HepG2 (cell line): ENCODE results near the gene NCKAP5L. TPM values are rescaled to one million over a fixed set of nuclear protein-coding genes. Genes with fewer than 3 reads are reported as not detected.

Source experiments
- ATAC-seq: fragments of 200-7000 bp; cut with Tn5 transposase; 3 replicates; pipeline ENCODE4 v1.9.1; 2020; ENCODE audit warnings: mild to moderate bottlenecking, moderate library complexity
- BruUV-seq: library from RNA; stranded (reverse); fragments of 400-500 nt; replicated peaks from 2 replicates; lab custom pipeline; 2021; lab: Mats Ljungman, UMichigan
- CTCF ChIA-PET: fragments of 300-600 bp; formaldehyde crosslinking; extraction: SDS; loops from one replicate; lab custom pipeline; 2021; ENCODE audit warnings: low total read pairs, inconsistent platforms, low intra/inter-chr PET ratio; lab: Yijun Ruan, JAX
- POLR2A ChIA-PET: fragments of 350-600 bp; sonication (Branson Sonifier 250); formaldehyde crosslinking; loops from one replicate; lab custom pipeline; 2020; ENCODE audit warnings: antibody characterized with exemption, inconsistent platforms; lab: Yijun Ruan, JAX
- DNase-seq: peaks from one replicate; pipeline ENCODE4 v3.0.0-alpha.2; 2015; ENCODE audit warnings: low spot score
- FAIRE-seq: peaks from 3 replicates; lab custom pipeline; 2011; peaks lifted over from hg19 to GRCh38; lab: Jason Lieb, UNC
- H2AFZ ChIP-seq: one replicate; pipeline ENCODE4 v1.6.1; 2011; ENCODE audit warnings: low read length, inconsistent platforms
- H3K27ac ChIP-seq: fragments of 300-600 bp; 3 replicates; pipeline ENCODE4 v1.8.0; 2011; ENCODE audit warnings: mixed run types, mild to moderate bottlenecking, mixed read lengths, low read length, inconsistent platforms; ENCODE audit not compliant: insufficient read depth; ENCODE audit errors: extremely low read length
- H3K27me3 ChIP-seq, 2 experiments: fragments of 200-600 bp in 1 of 2; 2 replicates in 1 of 2; 3 replicates in 1 of 2; pipeline versions ENCODE4 v1.6.0 to v1.8.0; 2011; ENCODE audit warnings: low read length in 2 of 2, mild to moderate bottlenecking in 2 of 2, moderate library complexity in 2 of 2, inconsistent platforms in 1 of 2; ENCODE audit not compliant: insufficient read depth in 2 of 2, control insufficient read depth in 1 of 2
- H3K36me3 ChIP-seq, 2 experiments: fragments of 200-600 bp in 1 of 2; replicated peaks in 1 of 2; 2 replicates in 1 of 2; 3 replicates in 1 of 2; pipeline versions ENCODE4 v1.5.1 to v1.8.0; 2011; ENCODE audit warnings: low read length in 2 of 2, inconsistent platforms in 1 of 2; ENCODE audit not compliant: insufficient read depth in 2 of 2, control insufficient read depth in 1 of 2
- H3K4me1 ChIP-seq: 2 replicates; pipeline ENCODE4 v1.5.1; 2012; ENCODE audit warnings: low read length, inconsistent platforms; ENCODE audit not compliant: insufficient read depth
- H3K4me2 ChIP-seq: 2 replicates; pipeline ENCODE4 v1.6.0; 2011; ENCODE audit warnings: low read depth, low read length, inconsistent platforms
- H3K4me3 ChIP-seq, 3 experiments: fragments of 200-600 bp in 1 of 3; sonication (generic), shearing (Covaris generic) in 1 of 3; replicated peaks in 1 of 3; 2 replicates each; pipeline ENCODE4 v1.5.1; 2011 to 2016; ENCODE audit warnings: low read length in 3 of 3, inconsistent platforms in 2 of 3, low read depth in 2 of 3, mild to moderate bottlenecking in 2 of 3, control low read depth in 1 of 3, mixed read lengths in 1 of 3; ENCODE audit not compliant: insufficient read depth in 1 of 3
- H3K79me2 ChIP-seq: one replicate; pipeline ENCODE4 v1.6.1; 2011; ENCODE audit warnings: low read length, inconsistent platforms; ENCODE audit not compliant: insufficient read depth
- H3K9ac ChIP-seq: 2 replicates; pipeline ENCODE4 v1.6.0; 2011; ENCODE audit warnings: mild to moderate bottlenecking, low read depth, low read length, inconsistent platforms; ENCODE audit not compliant: insufficient read depth
- H3K9me3 ChIP-seq: 2 replicates; pipeline ENCODE4 v1.5.1; 2012; ENCODE audit warnings: mild to moderate bottlenecking, low read length
- H4K20me1 ChIP-seq: 2 replicates; pipeline ENCODE4 v1.6.0; 2011; ENCODE audit warnings: inconsistent platforms, mild to moderate bottlenecking, low read length, moderate library complexity; ENCODE audit not compliant: insufficient read depth
- ELF1 ChIP-seq: sonication (generic); formaldehyde crosslinking; IDR thresholded peaks from 2 replicates; pipeline ENCODE4 v1.4.0; 2020; ENCODE audit warnings: missing genetic modification reagents
- HES4 ChIP-seq: sonication (generic); formaldehyde crosslinking; IDR thresholded peaks from 2 replicates; pipeline ENCODE4 v1.9.0; 2021; ENCODE audit warnings: mild to moderate bottlenecking, missing genetic modification reagents, borderline replicate concordance
- MTERF4 ChIP-seq: sonication (generic); formaldehyde crosslinking; IDR thresholded peaks from 2 replicates; pipeline ENCODE4 v1.8.0; 2023; ENCODE audit warnings: mild to moderate bottlenecking, missing genetic modification reagents
- NFKBIZ ChIP-seq: IDR thresholded peaks from 2 replicates; pipeline ENCODE4 v1.6.1; 2018; ENCODE audit warnings: missing genetic modification reagents, missing compliant biosample characterization
- PATZ1 ChIP-seq: sonication (generic); formaldehyde crosslinking; IDR thresholded peaks from 2 replicates; pipeline ENCODE4 v1.4.0; 2020; ENCODE audit warnings: missing genetic modification reagents
- RCOR2 ChIP-seq: IDR thresholded peaks from 2 replicates; pipeline ENCODE4 v1.6.1; 2016; ENCODE audit warnings: missing biosample characterization, missing genetic modification reagents
- RNF219 ChIP-seq: sonication (generic); formaldehyde crosslinking; IDR thresholded peaks from 2 replicates; pipeline ENCODE4 v1.5.0; 2020; ENCODE audit warnings: mild to moderate bottlenecking, missing genetic modification reagents
- RORA ChIP-seq: sonication (generic); formaldehyde crosslinking; IDR thresholded peaks from 2 replicates; pipeline ENCODE4 v1.5.0; 2020; ENCODE audit warnings: mild to moderate bottlenecking, missing genetic modification reagents, moderate library complexity
- TAF1 ChIP-seq: sonication (generic); formaldehyde crosslinking; IDR thresholded peaks from 2 replicates; pipeline ENCODE4 v1.4.0; 2020; ENCODE audit warnings: missing genetic modification reagents
- TEAD3 ChIP-seq: optimal IDR thresholded peaks from 2 replicates; pipeline ENCODE3; 2016; ENCODE audit warnings: borderline replicate concordance
- ZNF225 ChIP-seq: sonication (generic); formaldehyde crosslinking; IDR thresholded peaks from 2 replicates; pipeline ENCODE4 v1.4.0; 2020; ENCODE audit warnings: mild to moderate bottlenecking, missing genetic modification reagents
- ZNF720 ChIP-seq: sonication (generic); formaldehyde crosslinking; IDR thresholded peaks from 2 replicates; pipeline ENCODE4 v1.4.0; 2020; ENCODE audit warnings: missing genetic modification reagents
- ZNF879 ChIP-seq: sonication (generic); formaldehyde crosslinking; IDR thresholded peaks from 2 replicates; pipeline ENCODE4 v1.8.1; 2023; ENCODE audit warnings: missing genetic modification reagents
- WGBS: methylation state at CpG from one replicate; pipeline ENCODE4 v1.1.6; 2017; ENCODE audit warnings: low lambda C conversion rate; 5-methylcytosine and 5-hydroxymethylcytosine counted together
- in situ Hi-C: cut with HindIII; loops from 2 replicates; pipeline ENCODE4 v1.10.0; 2017; ENCODE audit warnings: low pct_unique_long_range_greater_than_20kb; ENCODE audit not compliant: extremely low pct_ligation_motif_present
- intact Hi-C: fragments of 100-400 bp; cut with micrococcal nuclease; formaldehyde crosslinking; loops from one replicate; pipeline ENCODE4 v1.10.0; 2022; ENCODE audit not compliant: unreplicated experiment
- polyA plus RNA-seq, 8 experiments: library from polyadenylated mRNA; depleted of rRNA in 3 of 8; stranded (reverse) in 7 of 8; unstranded in 1 of 8; fragments of >200 nt; fragmentation: Illumina TruSeq in 4 of 8; extraction: Trizol in 4 of 8; gene quantifications; 2 replicates each; pipeline versions ENCODE4 v1.2.1 to v1.2.3, GENCODE V29; 2011 to 2016; ENCODE audit warnings: low read depth in 4 of 8, missing spikeins in 1 of 8, mixed read lengths in 1 of 8; ENCODE audit not compliant: insufficient read depth in 1 of 8
- total RNA-seq, 5 experiments: library from RNA; depleted of rRNA; stranded (reverse); fragments of >200 nt; fragmentation: Illumina TruSeq; extraction: Trizol; gene quantifications; 2 replicates each; pipeline ENCODE4 v1.2.3, GENCODE V29; 2016; ENCODE audit warnings: low read depth in 1 of 5
- TF ChIP-seq, protein P1 (sequence below): sonication (generic); formaldehyde crosslinking; IDR thresholded peaks from 2 replicates; pipeline ENCODE4 v1.5.1; 2020; ENCODE audit warnings: missing genetic modification reagents, mild to moderate bottlenecking, borderline replicate concordance
- TF ChIP-seq, protein P2 (sequence below): IDR thresholded peaks from 2 replicates; pipeline ENCODE4 v1.6.1; 2012; ENCODE audit warnings: inconsistent platforms

Gene NCKAP5L
- total and polyA plus RNA-seq, 2 of the 13 experiments (the other 11 are each of a cell fraction or from before 2014, with no cell fraction given), result 4.1 to 9.0 TPM

GRCh38 chr12:49795654-49796105, 32.5 kb downstream of the NCKAP5L start:
- no peaks in the 10 kb centered on the region for H4K20me1 ChIP-seq
- H3K4me2 ChIP-seq, result no peak overlapping the region
- BruUV-seq, result no TSS peak
- H2AFZ ChIP-seq, result no peak overlapping the region
- in situ Hi-C loops, result no loop called here
- no peaks in the 10 kb centered on the region for H3K27me3 ChIP-seq
- CTCF ChIA-PET, result no interaction called here
- TF ChIP-seq, protein P1, sequence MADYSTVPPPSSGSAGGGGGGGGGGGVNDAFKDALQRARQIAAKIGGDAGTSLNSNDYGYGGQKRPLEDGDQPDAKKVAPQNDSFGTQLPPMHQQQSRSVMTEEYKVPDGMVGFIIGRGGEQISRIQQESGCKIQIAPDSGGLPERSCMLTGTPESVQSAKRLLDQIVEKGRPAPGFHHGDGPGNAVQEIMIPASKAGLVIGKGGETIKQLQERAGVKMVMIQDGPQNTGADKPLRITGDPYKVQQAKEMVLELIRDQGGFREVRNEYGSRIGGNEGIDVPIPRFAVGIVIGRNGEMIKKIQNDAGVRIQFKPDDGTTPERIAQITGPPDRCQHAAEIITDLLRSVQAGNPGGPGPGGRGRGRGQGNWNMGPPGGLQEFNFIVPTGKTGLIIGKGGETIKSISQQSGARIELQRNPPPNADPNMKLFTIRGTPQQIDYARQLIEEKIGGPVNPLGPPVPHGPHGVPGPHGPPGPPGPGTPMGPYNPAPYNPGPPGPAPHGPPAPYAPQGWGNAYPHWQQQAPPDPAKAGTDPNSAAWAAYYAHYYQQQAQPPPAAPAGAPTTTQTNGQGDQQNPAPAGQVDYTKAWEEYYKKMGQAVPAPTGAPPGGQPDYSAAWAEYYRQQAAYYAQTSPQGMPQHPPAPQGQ, result no peak
- TF ChIP-seq RCOR2 (CRISPR knock-in tag) (no peak), TAF1 (CRISPR knock-in tag) (no peak), RNF219 (CRISPR knock-in tag) (no peak), ELF1 (CRISPR knock-in tag) (no peak), MTERF4 (CRISPR knock-in tag) (no peak), HES4 (CRISPR knock-in tag) (no peak), NFKBIZ (CRISPR knock-in tag) (no peak), TEAD3 (CRISPR knock-in tag) (no peak), ZNF225 (CRISPR knock-in tag) (no peak), ZNF879 (no peak), ZNF720 (CRISPR knock-in tag) (no peak), RORA (CRISPR knock-in tag) (no peak), PATZ1 (no peak)
- TF ChIP-seq, protein P2, sequence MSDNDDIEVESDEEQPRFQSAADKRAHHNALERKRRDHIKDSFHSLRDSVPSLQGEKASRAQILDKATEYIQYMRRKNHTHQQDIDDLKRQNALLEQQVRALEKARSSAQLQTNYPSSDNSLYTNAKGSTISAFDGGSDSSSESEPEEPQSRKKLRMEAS, result no peak
- no peak overlapping the region for H3K9ac ChIP-seq
- no peak overlapping the region for H3K4me3 ChIP-seq
- H3K79me2 ChIP-seq, result no peaks in the 10 kb centered on the region
- H3K9me3 ChIP-seq, result no peaks in the 10 kb centered on the region
- intact Hi-C loops, result no loop called here
- DNase-seq (no peak), ATAC-seq (no peak), FAIRE-seq (no peak)
- 92% methylated on average over 12 of the region's 12 CpGs for WGBS
- H3K36me3 ChIP-seq, result peaks cover 8 to 31% of the 10 kb centered on the region in 2 experiments
- POLR2A ChIA-PET, result no interaction called here
- H3K27ac ChIP-seq, result no peak overlapping the region
- H3K4me1 ChIP-seq, result peaks cover 9% of the 10 kb centered on the region
